ENCODE measurements around the gene TMEM178B. TPM values are rescaled to one million over a fixed set of nuclear protein-coding genes. Genes with fewer than 3 reads are reported as not detected.
A peak's percentile ranks its signal among the peaks of the same experiment; 100 is the strongest.

Gene TMEM178B
- total RNA-seq, 1 experiment from 2014 or later: 9.5 TPM

DNA sequence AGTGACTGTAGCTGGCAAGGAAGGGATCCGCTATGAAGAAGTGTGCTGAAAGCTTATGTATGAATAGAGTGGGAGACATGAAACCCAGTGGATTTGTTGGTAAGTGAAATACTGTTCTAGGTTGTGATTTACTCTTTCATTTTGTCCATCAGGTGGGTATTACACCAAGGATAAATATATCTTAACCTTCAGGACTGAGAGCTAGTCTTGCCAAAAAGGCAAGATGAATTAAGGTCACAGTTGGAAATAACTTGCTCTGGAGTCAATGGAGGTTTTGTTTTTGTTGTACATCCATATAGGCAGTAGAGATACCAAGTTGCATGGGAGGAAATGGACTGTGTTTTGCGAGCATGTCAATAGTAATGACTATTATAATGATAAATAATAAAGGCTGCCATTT, 190.6 kb downstream of the TMEM178B start:
- in situ Hi-C loops (cut with HindIII; ENCODE audit: low pct_unique_long_range_greater_than_20kb, low sequenced_read_pairs): no loop called here
- DNase-seq (ENCODE audit: low read depth): no peak

- in situ Hi-C loops (cut with HindIII; ENCODE audit: low pct_unique_long_range_greater_than_20kb, low sequenced_read_pairs): no loop called here
- no peak for DNase-seq (ENCODE audit: low read depth)
These were observed 191.8 kb downstream of the TMEM178B start for GRCh38 chr7:141265668-141266067.

DNA sequence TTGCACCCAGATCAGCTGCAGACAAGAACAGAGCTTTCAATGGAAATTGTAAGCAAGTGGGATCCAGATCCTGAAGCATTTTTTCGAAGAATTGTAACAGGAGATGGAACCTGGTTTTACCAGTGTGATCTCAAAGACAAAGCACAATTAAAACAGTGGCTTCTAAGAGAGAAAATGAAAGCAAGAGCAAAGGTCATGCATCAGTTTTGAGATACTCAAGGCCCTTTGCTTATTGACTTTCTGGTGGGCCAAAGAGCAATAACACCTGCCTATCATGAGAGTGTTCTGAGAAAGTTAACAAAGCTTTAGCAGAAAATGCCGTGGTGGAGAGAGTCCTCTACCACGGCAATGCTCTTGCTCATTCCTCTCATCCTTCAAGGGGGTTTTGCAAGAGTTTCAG, 194.8 kb downstream of the TMEM178B start:
- in situ Hi-C loops (cut with HindIII; ENCODE audit: low pct_unique_long_range_greater_than_20kb, low sequenced_read_pairs): no loop called here
- DNase-seq (ENCODE audit: low read depth): no peak

GRCh38 chr7:141271451-141271850, 197.6 kb downstream of the TMEM178B start:
- in situ Hi-C loops (cut with HindIII; ENCODE audit: low pct_unique_long_range_greater_than_20kb, low sequenced_read_pairs): no loop called here
- no peak for DNase-seq (ENCODE audit: low read depth)

DNA sequence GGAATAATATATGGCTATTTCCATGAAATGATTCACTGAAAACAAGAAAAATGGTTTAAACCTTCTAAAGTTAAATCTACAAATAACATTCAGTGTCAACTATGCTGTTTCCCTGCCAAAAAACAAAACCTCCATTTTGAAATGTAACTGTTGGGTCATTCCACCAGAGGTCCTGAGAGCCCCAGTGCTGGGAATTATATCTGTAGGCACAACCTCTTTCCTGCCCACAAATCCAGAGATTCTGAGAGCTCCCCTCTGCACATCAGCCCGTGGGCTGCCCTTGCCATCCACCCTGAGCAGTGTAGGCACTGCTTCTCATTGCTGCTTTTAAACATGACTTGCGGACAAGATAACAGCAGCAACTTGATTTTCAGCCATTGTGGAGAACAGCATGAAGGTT, 198.6 kb downstream of the TMEM178B start:
- no peak for DNase-seq (ENCODE audit: low read depth)
- in situ Hi-C loops (cut with HindIII; ENCODE audit: low pct_unique_long_range_greater_than_20kb, low sequenced_read_pairs): no loop called here

DNA sequence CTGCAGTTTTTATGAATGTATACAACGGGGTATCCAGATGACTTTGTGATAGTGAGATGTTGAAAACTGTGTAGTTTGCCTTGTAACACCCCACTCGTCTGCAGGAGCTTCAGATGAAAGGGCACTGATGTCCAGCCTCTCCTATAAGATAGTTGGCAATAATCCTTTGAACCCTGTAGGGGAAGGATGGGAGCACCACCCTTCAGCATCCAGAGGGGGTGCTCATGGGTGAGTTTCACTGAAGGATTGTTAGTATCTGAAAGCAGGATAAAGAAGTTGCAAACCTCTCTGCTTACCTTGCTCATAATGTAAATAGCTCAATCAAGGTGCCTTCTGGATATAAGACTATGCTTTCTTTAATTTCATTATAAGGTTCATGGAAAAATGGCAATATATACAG, 201.5 kb downstream of the TMEM178B start:
- no peak for DNase-seq (ENCODE audit: low read depth)

GRCh38 chr7:141276031-141276430, 202.2 kb downstream of the TMEM178B start:
- DNase-seq (ENCODE audit: low read depth): peak; percentile 30
- in situ Hi-C loops (cut with HindIII; ENCODE audit: low pct_unique_long_range_greater_than_20kb, low sequenced_read_pairs): no loop called here

More for the DNA sequence above, 201.5 kb downstream of the TMEM178B start:
- in situ Hi-C loops (cut with HindIII; ENCODE audit: low pct_unique_long_range_greater_than_20kb, low sequenced_read_pairs): no loop called here

- in situ Hi-C loops (cut with HindIII; ENCODE audit: low pct_unique_long_range_greater_than_20kb, low sequenced_read_pairs): no loop called here
- DNase-seq (ENCODE audit: low read depth): no peak
These were observed 206.2 kb downstream of the TMEM178B start for GRCh38 chr7:141280100-141280499.

DNA sequence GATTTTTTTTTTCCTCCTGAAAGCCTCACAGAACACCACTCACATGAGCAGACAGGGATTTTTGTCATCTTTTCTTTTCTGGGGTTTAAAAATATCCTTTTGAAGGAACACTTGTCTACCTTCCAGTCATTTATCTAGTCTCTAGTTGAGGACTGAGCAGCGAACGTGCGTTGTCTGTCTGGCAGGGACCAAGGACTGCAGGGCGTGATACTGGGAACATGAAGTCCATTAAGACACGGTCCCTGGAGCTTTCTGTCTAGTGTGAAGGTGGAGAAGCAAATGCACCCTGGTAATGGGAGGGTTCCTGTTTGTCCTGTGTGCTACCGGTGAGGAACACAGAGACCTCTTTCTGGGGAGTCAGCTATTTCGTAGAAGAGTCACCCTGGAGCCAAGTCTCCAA, 207.4 kb downstream of the TMEM178B start:
- in situ Hi-C loops (cut with HindIII; ENCODE audit: low pct_unique_long_range_greater_than_20kb, low sequenced_read_pairs): no loop called here
- no peak for DNase-seq (ENCODE audit: low read depth)

GRCh38 chr7:141286522-141286921, 212.7 kb downstream of the TMEM178B start:
- in situ Hi-C loops (cut with HindIII; ENCODE audit: low pct_unique_long_range_greater_than_20kb, low sequenced_read_pairs): no loop called here
- DNase-seq (ENCODE audit: low read depth): no peak

GRCh38 chr7:141287936-141288335, 214.1 kb downstream of the TMEM178B start:
- in situ Hi-C loops (cut with HindIII; ENCODE audit: low pct_unique_long_range_greater_than_20kb, low sequenced_read_pairs): no loop called here
- DNase-seq (ENCODE audit: low read depth): no peak

GRCh38 chr7:141288626-141289025, 214.8 kb downstream of the TMEM178B start:
- in situ Hi-C loops (cut with HindIII; ENCODE audit: low pct_unique_long_range_greater_than_20kb, low sequenced_read_pairs): no loop called here
- no peak for DNase-seq (ENCODE audit: low read depth)

DNA sequence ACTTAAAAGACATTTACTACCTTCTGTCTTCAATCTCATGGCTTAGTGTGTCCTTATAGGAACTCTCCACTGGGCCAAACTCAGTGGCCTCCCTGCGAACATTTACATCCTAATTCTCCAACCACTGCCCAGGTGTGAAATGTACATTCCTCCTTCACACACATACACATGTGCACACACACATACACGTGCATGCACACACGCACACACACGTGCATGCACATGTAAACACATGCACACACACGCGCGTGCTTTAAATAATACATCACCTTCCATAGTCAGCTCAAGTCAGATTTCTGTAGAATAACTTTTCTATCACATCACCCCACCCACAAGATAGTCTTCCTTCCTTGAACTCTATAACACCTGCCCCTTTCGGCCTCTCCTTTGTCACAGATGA, 216.5 kb downstream of the TMEM178B start:
- in situ Hi-C loops (cut with HindIII; ENCODE audit: low pct_unique_long_range_greater_than_20kb, low sequenced_read_pairs): no loop called here
- DNase-seq (ENCODE audit: low read depth): no peak

- DNase-seq (ENCODE audit: low read depth): no peak
- in situ Hi-C loops (cut with HindIII; ENCODE audit: low pct_unique_long_range_greater_than_20kb, low sequenced_read_pairs): no loop called here
These were observed 217.1 kb downstream of the TMEM178B start for GRCh38 chr7:141290973-141291372.

GRCh38 chr7:141291541-141291940, 217.7 kb downstream of the TMEM178B start:
- in situ Hi-C loops (cut with HindIII; ENCODE audit: low pct_unique_long_range_greater_than_20kb, low sequenced_read_pairs): no loop called here
- DNase-seq (ENCODE audit: low read depth): no peak

DNA sequence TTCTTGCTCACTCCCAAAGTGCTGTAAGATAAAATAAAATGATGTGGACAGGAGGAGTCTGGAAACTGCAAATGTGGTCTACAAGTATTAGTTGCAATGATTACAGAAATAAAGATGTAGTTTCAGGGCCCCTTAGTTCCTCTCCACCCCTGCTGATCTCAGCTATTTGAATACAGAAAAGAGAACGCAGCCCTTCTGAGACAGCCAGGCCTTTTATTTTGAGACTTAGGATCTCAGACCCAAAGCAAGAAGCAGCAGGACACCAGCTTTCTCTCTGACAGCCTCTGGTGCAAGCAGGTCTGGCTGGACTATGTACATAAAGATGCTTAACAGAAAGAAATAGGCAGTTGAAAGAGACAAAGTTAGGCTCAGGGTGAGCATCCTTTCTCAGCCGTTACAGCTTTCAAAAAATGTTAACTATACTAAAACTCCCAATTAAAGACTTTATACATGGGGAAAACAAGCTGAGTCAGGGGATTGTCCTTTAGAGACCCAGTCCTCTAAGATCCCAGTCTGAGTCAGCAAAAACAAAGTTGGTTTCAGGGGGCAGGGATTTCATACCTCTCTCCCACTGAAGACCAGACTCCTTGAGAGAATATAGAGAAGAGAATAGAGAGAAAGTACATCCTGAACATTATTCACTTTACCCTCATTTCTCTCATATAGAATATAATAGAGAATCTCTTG, 220.4 kb downstream of the TMEM178B start:
- no peak for DNase-seq (ENCODE audit: low read depth)
- in situ Hi-C loops (cut with HindIII; ENCODE audit: low pct_unique_long_range_greater_than_20kb, low sequenced_read_pairs): no loop called here

- no peak for DNase-seq (ENCODE audit: low read depth)
These were observed 221.6 kb downstream of the TMEM178B start for GRCh38 chr7:141295367-141295895.

DNA sequence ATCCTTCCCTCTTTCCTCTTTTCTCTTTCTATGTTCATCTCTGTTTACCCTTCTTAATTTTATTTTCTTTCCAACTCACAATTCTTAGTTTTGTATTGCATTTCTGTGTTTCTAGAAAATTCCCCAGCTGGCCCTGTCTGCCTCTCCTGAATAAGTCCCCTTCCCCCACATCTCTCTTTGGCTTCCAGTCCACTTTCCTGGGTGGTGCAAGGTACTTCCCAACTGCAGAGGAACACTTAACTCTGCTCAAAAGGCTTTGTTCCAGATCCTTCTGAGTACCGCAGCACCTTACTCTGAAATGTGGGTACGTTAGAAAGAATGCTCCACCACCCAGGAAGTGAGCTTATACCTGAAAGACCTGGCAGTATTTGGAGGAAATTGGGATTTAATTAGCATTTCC, 227.0 kb downstream of the TMEM178B start:
- no peak for DNase-seq (ENCODE audit: low read depth)
- in situ Hi-C loops (cut with HindIII; ENCODE audit: low pct_unique_long_range_greater_than_20kb, low sequenced_read_pairs): no loop called here

More at GRCh38 chr7:141295367-141295895, 221.6 kb downstream of the TMEM178B start:
- in situ Hi-C loops (cut with HindIII; ENCODE audit: low pct_unique_long_range_greater_than_20kb, low sequenced_read_pairs): no loop called here

DNA sequence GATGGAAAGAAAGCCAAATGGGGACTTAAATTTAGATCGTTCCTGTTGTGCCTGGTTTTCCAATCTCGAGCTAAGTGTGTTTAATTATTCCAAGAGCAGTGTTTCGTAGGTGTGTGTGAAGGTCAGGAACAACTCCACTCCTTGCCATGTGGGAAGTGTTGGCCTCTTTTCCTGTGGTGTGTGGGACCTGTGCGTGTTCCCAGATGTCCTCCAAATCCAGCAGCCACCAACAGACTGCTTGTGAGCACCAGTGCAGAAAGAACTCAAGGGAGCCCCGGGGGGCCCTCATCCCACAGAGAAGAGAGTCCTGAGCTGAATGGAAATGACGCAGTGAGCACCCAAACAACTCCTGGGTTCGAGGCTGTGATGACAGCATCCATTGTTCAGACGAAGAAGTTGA, 227.7 kb downstream of the TMEM178B start:
- DNase-seq (ENCODE audit: low read depth): no peak
- in situ Hi-C loops (cut with HindIII; ENCODE audit: low pct_unique_long_range_greater_than_20kb, low sequenced_read_pairs): no loop called here

- in situ Hi-C loops (cut with HindIII; ENCODE audit: low pct_unique_long_range_greater_than_20kb, low sequenced_read_pairs): no loop called here
These were observed 228.8 kb downstream of the TMEM178B start for GRCh38 chr7:141302617-141303016.

More at GRCh38 chr7:141302617-141303016, 228.8 kb downstream of the TMEM178B start:
- no peak for DNase-seq (ENCODE audit: low read depth)
